NCI-H2171 treated with DMSO at 0.1 percent for 48 hours (cell line): Measurements from ENCODE around the gene RPL32.
"Not testable (repeated sequence)": the region's sequence is repeated elsewhere in the genome, so short reads cannot be mapped to it uniquely, and the experiment has no call there.

Experiments used
- DNase-seq: peaks from one replicate; lab custom pipeline; 2025; lab: John Stamatoyannopoulos, UW

Gene RPL32

GRCh38 chr3:12808587-12808986 is 32.8 kb downstream of the RPL32 start:
- no peak for DNase-seq

- no peak for DNase-seq
Observed at GRCh38 chr3:12807601-12808359, 33.6 kb downstream of the RPL32 start.

- no peak for DNase-seq
Observed at GRCh38 chr3:12807066-12807465, 34.3 kb downstream of the RPL32 start.

GRCh38 chr3:12803371-12803770 is 38.0 kb downstream of the RPL32 start:
- DNase-seq = no peak

- DNase-seq = no peak
Observed at GRCh38 chr3:12799525-12800440, 41.6 kb downstream of the RPL32 start.

- DNase-seq = no peak
Observed at GRCh38 chr3:12798559-12799179, 42.7 kb downstream of the RPL32 start.

GRCh38 chr3:12797892-12798558 is 43.3 kb downstream of the RPL32 start:
- DNase-seq = no peak

GRCh38 chr3:12797124-12797891 is 44.1 kb downstream of the RPL32 start:
- DNase-seq = peak; percentile 25

- DNase-seq = peak; percentile 39
Observed at GRCh38 chr3:12796171-12797123, 44.9 kb downstream of the RPL32 start, which contains the start of gene CAND2. CAND2 (plus strand) TSS chr3:12796680; CDS start chr3:12796721, 41 bp downstream.

GRCh38 chr3:12793701-12794100 is 47.7 kb downstream of the RPL32 start:
- no peak for DNase-seq

GRCh38 chr3:12791430-12791829 is 49.9 kb downstream of the RPL32 start:
- no peak for DNase-seq

GRCh38 chr3:12787967-12788690 is 53.2 kb downstream of the RPL32 start:
- not testable (repeated sequence) for DNase-seq

GRCh38 chr3:12787346-12787745 is 54.0 kb downstream of the RPL32 start:
- not testable (repeated sequence) for DNase-seq

GRCh38 chr3:12785096-12785495 is 56.3 kb downstream of the RPL32 start:
- no peak for DNase-seq
